ENCODE data around the gene GATAD2A. TPM values are rescaled to one million over a fixed set of nuclear protein-coding genes. Genes with fewer than 3 reads are reported as not detected.

Gene GATAD2A
- total RNA-seq, 1 experiment from 2014 or later: 189 TPM

DNA sequence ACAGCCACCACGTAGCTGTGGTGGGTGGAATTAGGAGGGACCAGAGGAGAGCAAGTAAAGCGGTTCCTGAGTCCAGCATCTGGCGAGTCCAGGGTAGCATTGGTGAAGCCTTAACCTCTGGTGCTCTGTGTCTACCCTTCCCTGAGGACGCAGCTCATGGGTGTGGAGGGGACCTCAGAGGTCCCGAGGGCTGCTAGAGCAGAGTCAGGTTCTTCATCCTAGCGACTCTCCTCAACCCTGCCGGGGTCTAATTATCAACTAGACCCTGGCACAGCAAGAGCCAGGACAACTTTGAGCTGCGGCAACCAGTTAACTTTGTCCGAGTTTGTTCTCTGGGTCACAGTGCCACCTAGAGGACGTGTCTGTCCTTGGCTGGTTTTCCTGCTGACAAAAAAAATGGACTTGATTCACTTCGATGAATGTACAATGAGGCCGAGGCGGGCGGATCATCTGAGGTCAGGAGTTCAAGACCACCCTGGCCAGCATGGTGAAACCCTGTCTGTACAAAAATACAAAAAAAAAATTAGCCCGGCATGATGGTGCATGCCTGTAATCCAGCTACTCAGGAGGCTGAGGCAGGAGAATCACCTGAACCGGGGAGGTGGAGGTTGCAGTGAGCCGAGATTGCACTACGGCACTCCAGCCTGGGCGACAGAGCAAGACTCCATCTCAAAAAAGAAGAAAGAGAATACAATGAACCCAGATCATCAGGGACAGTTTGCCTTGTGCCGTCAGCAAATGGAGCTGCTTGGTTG is 84.9 kb downstream of the GATAD2A start:
- no peak overlapping the region for H2AK5ac ChIP-seq (ENCODE audit: insufficient read length, low read length)
- WGBS (ENCODE audit: extremely low coverage, insufficient read length, low lambda C conversion rate): no CpG with 5 or more reads among the region's 20 CpGs
- no peak overlapping the region for H3K4ac ChIP-seq (ENCODE audit: low read depth, low read length)
- no peak overlapping the region for H3K9ac ChIP-seq (ENCODE audit: extremely low read depth, insufficient read length, low read length)
- no peak overlapping the region for H3K23ac ChIP-seq (ENCODE audit: insufficient read length, low read depth, low read length)
- peaks cover 47 to 49% of the 10 kb centered on the region in 2 experiments for H3K4me1 Mint-ChIP-seq
- H3K4me2 ChIP-seq (ENCODE audit: insufficient read depth, insufficient read length, low read length): no peak overlapping the region
- H3K27ac Mint-ChIP-seq: peak overlapping the region; percentile 97 to 99 (median 98)
- no peaks in the 10 kb centered on the region for H4K20me1 ChIP-seq (ENCODE audit: control insufficient read depth, insufficient read depth, insufficient read length)
- no peak overlapping the region for H3K56ac ChIP-seq (ENCODE audit: insufficient read length, low read depth, low read length)
- peaks cover 4% of the 10 kb centered on the region; the same call in 1 of the 2 replicates for H3K79me2 ChIP-seq (ENCODE audit: insufficient read depth, low read length)
- no peaks in the 10 kb centered on the region for H3K79me1 ChIP-seq (ENCODE audit: insufficient read depth, low read depth, low read length, poor library complexity, severe bottlenecking)
- no peak overlapping the region for H2BK5ac ChIP-seq (ENCODE audit: insufficient read length, low read length)
- no peaks in the 10 kb centered on the region for H3K9me3 Mint-ChIP-seq
- no peak overlapping the region for H3T11ph ChIP-seq (ENCODE audit: low read length)
- no peak overlapping the region for H2BK15ac ChIP-seq (ENCODE audit: low read depth, low read length)
- H3K23me2 ChIP-seq (ENCODE audit: insufficient read length, low read depth, low read length, poor library complexity, severe bottlenecking): no peaks in the 10 kb centered on the region
- H4K8ac ChIP-seq (replicated peaks; ENCODE audit: insufficient read length, low read depth, low read length): no peak overlapping the region
- H3K18ac ChIP-seq (ENCODE audit: insufficient read length, low read depth, low read length): no peak overlapping the region
- H4K91ac ChIP-seq (ENCODE audit: insufficient read length, low read depth, low read length): peak overlapping the region; percentile 6
- no peaks in the 10 kb centered on the region for H3K27me3 ChIP-seq (ENCODE audit: insufficient read depth, low read length)
- no peak overlapping the region for H2AFZ ChIP-seq (ENCODE audit: low read length)
- H3K27ac ChIP-seq (ENCODE audit: insufficient read length, low read depth, low read length): peak overlapping the region; percentile 21
- no peak overlapping the region for H4K5ac ChIP-seq (ENCODE audit: insufficient read length, low read depth, low read length)
- no peak overlapping the region for H2BK12ac ChIP-seq (ENCODE audit: insufficient read length, low read depth, low read length)
- no peak overlapping the region for H2BK120ac ChIP-seq (ENCODE audit: low read depth, low read length, poor library complexity, severe bottlenecking)
- H3K9me3 ChIP-seq (ENCODE audit: control insufficient read depth, low read depth, low read length): no peaks in the 10 kb centered on the region
- H3K36me3 Mint-ChIP-seq (ENCODE audit: insufficient read depth in 1 of 3, low read depth in 3 of 3): peaks cover 22 to 49% (median 39%) of the 10 kb centered on the region in 3 experiments; a peak in 6 of 7 replicates
- no peak overlapping the region for H3K14ac ChIP-seq (ENCODE audit: insufficient read depth, low read length)
- DNase-seq: peak; percentile 82
- TF ChIP-seq, protein P1, sequence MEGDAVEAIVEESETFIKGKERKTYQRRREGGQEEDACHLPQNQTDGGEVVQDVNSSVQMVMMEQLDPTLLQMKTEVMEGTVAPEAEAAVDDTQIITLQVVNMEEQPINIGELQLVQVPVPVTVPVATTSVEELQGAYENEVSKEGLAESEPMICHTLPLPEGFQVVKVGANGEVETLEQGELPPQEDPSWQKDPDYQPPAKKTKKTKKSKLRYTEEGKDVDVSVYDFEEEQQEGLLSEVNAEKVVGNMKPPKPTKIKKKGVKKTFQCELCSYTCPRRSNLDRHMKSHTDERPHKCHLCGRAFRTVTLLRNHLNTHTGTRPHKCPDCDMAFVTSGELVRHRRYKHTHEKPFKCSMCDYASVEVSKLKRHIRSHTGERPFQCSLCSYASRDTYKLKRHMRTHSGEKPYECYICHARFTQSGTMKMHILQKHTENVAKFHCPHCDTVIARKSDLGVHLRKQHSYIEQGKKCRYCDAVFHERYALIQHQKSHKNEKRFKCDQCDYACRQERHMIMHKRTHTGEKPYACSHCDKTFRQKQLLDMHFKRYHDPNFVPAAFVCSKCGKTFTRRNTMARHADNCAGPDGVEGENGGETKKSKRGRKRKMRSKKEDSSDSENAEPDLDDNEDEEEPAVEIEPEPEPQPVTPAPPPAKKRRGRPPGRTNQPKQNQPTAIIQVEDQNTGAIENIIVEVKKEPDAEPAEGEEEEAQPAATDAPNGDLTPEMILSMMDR (conservative IDR thresholded peaks at IDR 0.05): peak; percentile 91
- H3K27me3 Mint-ChIP-seq (ENCODE audit: low read depth): no peaks in the 10 kb centered on the region
- peaks cover 9% of the 10 kb centered on the region; the same call in 1 of the 2 replicates for H3K4me1 ChIP-seq (ENCODE audit: insufficient read depth, low read length)
- no peak overlapping the region for H2BK20ac ChIP-seq (ENCODE audit: low read depth, low read length, poor library complexity, severe bottlenecking)
- H3K4me3 Mint-ChIP-seq: peak overlapping the region in 1 of 2 experiments; percentile 26; a peak in 1 of 5 replicates
